VCaP (cell line): Measurements from ENCODE around the gene FGF12.

Experiments used
- H3K27ac ChIP-seq: fragments of 450-650 bp; 2 replicates; pipeline ENCODE4 v1.5.1; 2017
- CTCF ChIP-seq: fragments of 450-650 bp; conservative IDR thresholded peaks from 2 replicates; pipeline ENCODE4 v1.5.1; 2017; ENCODE audit warnings: mild to moderate bottlenecking, moderate library complexity

Gene FGF12

GRCh38 chr3:192367616-192368015, 359.7 kb downstream of the FGF12 start:
- H3K27ac ChIP-seq, result no peak overlapping the region
- TF ChIP-seq CTCF, result no peak

GRCh38 chr3:192366916-192367315, 360.4 kb downstream of the FGF12 start:
- no peak for TF ChIP-seq CTCF

GRCh38 chr3:192365571-192365970, 361.8 kb downstream of the FGF12 start:
- no peak overlapping the region for H3K27ac ChIP-seq
- TF ChIP-seq CTCF, result no peak

More at GRCh38 chr3:192366916-192367315, 360.4 kb downstream of the FGF12 start:
- H3K27ac ChIP-seq, result no peak overlapping the region

- H3K27ac ChIP-seq, result no peak overlapping the region
- TF ChIP-seq CTCF, result no peak
These were observed 363.0 kb downstream of the FGF12 start for GRCh38 chr3:192364316-192364715.

- TF ChIP-seq CTCF, result no peak
- H3K27ac ChIP-seq, result no peak overlapping the region
These were observed 372.7 kb downstream of the FGF12 start for GRCh38 chr3:192354687-192355086.

GRCh38 chr3:192352142-192352541, 375.2 kb downstream of the FGF12 start:
- TF ChIP-seq CTCF, result no peak
- no peak overlapping the region for H3K27ac ChIP-seq

GRCh38 chr3:192351441-192351840, 375.9 kb downstream of the FGF12 start:
- no peak for TF ChIP-seq CTCF
- no peak overlapping the region for H3K27ac ChIP-seq

- no peak for TF ChIP-seq CTCF
- no peak overlapping the region for H3K27ac ChIP-seq
These were observed 387.3 kb downstream of the FGF12 start for GRCh38 chr3:192340031-192340430.
